DMS53 (cell line): ENCODE measurements around the gene MRPS11.
"Not testable (repeated sequence)": the region's sequence is repeated elsewhere in the genome, so short reads cannot be mapped to it uniquely, and the experiment has no call there.

Experiments used
- DNase-seq: peaks from one replicate; lab custom pipeline; 2025; lab: John Stamatoyannopoulos, UW

MRPS11 gene

GRCh38 chr15:88467073-88467934 is at the start of gene MRPS11, which contains the start of gene MRPL46:
Gene MRPS11 (plus strand): TSS chr15:88467708. CDS start chr15:88467718, 10 bp downstream.
Gene MRPL46 (minus strand): TSS chr15:88467388. CDS start chr15:88467377, 11 bp downstream.
- peak; percentile 91 for DNase-seq

- no peak for DNase-seq
These were observed 47.7 kb upstream of the MRPS11 start for GRCh38 chr15:88419830-88420229.

- no peak for DNase-seq
These were observed 44.2 kb upstream of the MRPS11 start for GRCh38 chr15:88423331-88423730.

- DNase-seq: no peak
These were observed 41.2 kb upstream of the MRPS11 start for GRCh38 chr15:88426304-88426703.

- no peak for DNase-seq
These were observed 39.5 kb upstream of the MRPS11 start for GRCh38 chr15:88428053-88428452.

GRCh38 chr15:88428805-88429605 is 38.5 kb upstream of the MRPS11 start:
- DNase-seq: no peak

- DNase-seq: no peak
These were observed 37.5 kb upstream of the MRPS11 start for GRCh38 chr15:88430051-88430450.

- DNase-seq: no peak
These were observed 36.1 kb upstream of the MRPS11 start for GRCh38 chr15:88431441-88431840.

- DNase-seq: no peak
These were observed 34.3 kb upstream of the MRPS11 start for GRCh38 chr15:88433046-88433685.

- not testable (repeated sequence) for DNase-seq
These were observed 33.4 kb upstream of the MRPS11 start for GRCh38 chr15:88434106-88434505.

GRCh38 chr15:88438181-88438580 is 29.3 kb upstream of the MRPS11 start:
- no peak for DNase-seq

- DNase-seq: no peak
These were observed 27.5 kb upstream of the MRPS11 start for GRCh38 chr15:88440021-88440420.

- DNase-seq: no peak
These were observed 26.3 kb upstream of the MRPS11 start for GRCh38 chr15:88441076-88441730.

- DNase-seq: no peak
These were observed 20.3 kb upstream of the MRPS11 start for GRCh38 chr15:88447206-88447605.

- DNase-seq: no peak
These were observed 19.8 kb upstream of the MRPS11 start for GRCh38 chr15:88447741-88448140.

- no peak for DNase-seq
These were observed 18.5 kb upstream of the MRPS11 start for GRCh38 chr15:88448991-88449461.

- no peak for DNase-seq
These were observed 17.9 kb upstream of the MRPS11 start for GRCh38 chr15:88449581-88449980.

GRCh38 chr15:88450125-88450798 is 17.2 kb upstream of the MRPS11 start:
- peak; percentile 65 for DNase-seq

- no peak for DNase-seq
These were observed 13.9 kb upstream of the MRPS11 start for GRCh38 chr15:88453651-88454050.

GRCh38 chr15:88454236-88454635 is 13.3 kb upstream of the MRPS11 start:
- DNase-seq: no peak
